SK-N-SH treated with all-trans-retinoic acid at 6 μM for 48 hours (cell line): Measurements from ENCODE around the gene CLEC4F.

ENCODE experiments used
- BACH2 ChIP-seq: fragments of 250-450 bp; sonication (Bioruptor Pico); IDR thresholded peaks from 2 replicates; pipeline ENCODE4 v1.9.0; 2021; ENCODE audit warnings: mild to moderate bottlenecking, borderline replicate concordance
- ISL1 ChIP-seq: fragments of 250-450 bp; sonication (Bioruptor Pico); IDR thresholded peaks from 2 replicates; pipeline ENCODE4 v2.1.2; 2022; ENCODE audit warnings: mild to moderate bottlenecking, moderate library complexity
- RARB ChIP-seq: fragments of 250-450 bp; sonication (Bioruptor Pico); IDR thresholded peaks from 2 replicates; pipeline ENCODE4 v1.8.0; 2021; ENCODE audit warnings: mild to moderate bottlenecking, moderate library complexity
- ZFP3 ChIP-seq: fragments of 250-450 bp; sonication (Bioruptor Pico); IDR thresholded peaks from 2 replicates; pipeline ENCODE4 v1.5.0; 2020; ENCODE audit warnings: mild to moderate bottlenecking, moderate library complexity
- ZFP30 ChIP-seq: fragments of 450-650 bp; formaldehyde crosslinking; IDR thresholded peaks from 2 replicates; pipeline ENCODE4 v1.5.0; 2022; ENCODE audit warnings: mild to moderate bottlenecking, moderate library complexity
- ZNF565 ChIP-seq: fragments of 450-650 bp; formaldehyde crosslinking; conservative IDR thresholded peaks from 2 replicates; pipeline ENCODE4 v1.5.0; 2020; ENCODE audit warnings: low read depth, mild to moderate bottlenecking, moderate library complexity
- ZNF70 ChIP-seq: fragments of 450-650 bp; formaldehyde crosslinking; IDR thresholded peaks from 2 replicates; pipeline ENCODE4 v1.5.0; 2020; ENCODE audit warnings: mild to moderate bottlenecking, moderate library complexity
- TF ChIP-seq, protein P1 (sequence below): fragments of 250-450 bp; sonication (Bioruptor Pico); IDR thresholded peaks from 2 replicates; pipeline ENCODE4 v1.8.0; 2021; ENCODE audit warnings: low read depth, mild to moderate bottlenecking, moderate library complexity, borderline replicate concordance
- TF ChIP-seq, protein P2 (sequence below): fragments of 250-450 bp; sonication (Bioruptor Pico); IDR thresholded peaks from 2 replicates; pipeline ENCODE4 v1.5.1; 2020; ENCODE audit warnings: low read depth, mild to moderate bottlenecking, moderate library complexity
- TF ChIP-seq, protein P3 (sequence below): fragments of 250-450 bp; sonication (Bioruptor Pico); IDR thresholded peaks from 2 replicates; pipeline ENCODE4 v1.5.1; 2021; ENCODE audit warnings: mild to moderate bottlenecking, moderate library complexity
- TF ChIP-seq, protein P4 (sequence below): fragments of 250-450 bp; sonication (Bioruptor Pico); IDR thresholded peaks from 2 replicates; pipeline ENCODE4 v1.8.0; 2020; ENCODE audit warnings: mild to moderate bottlenecking, moderate library complexity, borderline replicate concordance
- TF ChIP-seq, protein P5 (sequence below): fragments of 250-450 bp; sonication (Bioruptor Pico); IDR thresholded peaks from 2 replicates; pipeline ENCODE4 v1.5.0; 2020; ENCODE audit warnings: mild to moderate bottlenecking, moderate library complexity

DNA sequence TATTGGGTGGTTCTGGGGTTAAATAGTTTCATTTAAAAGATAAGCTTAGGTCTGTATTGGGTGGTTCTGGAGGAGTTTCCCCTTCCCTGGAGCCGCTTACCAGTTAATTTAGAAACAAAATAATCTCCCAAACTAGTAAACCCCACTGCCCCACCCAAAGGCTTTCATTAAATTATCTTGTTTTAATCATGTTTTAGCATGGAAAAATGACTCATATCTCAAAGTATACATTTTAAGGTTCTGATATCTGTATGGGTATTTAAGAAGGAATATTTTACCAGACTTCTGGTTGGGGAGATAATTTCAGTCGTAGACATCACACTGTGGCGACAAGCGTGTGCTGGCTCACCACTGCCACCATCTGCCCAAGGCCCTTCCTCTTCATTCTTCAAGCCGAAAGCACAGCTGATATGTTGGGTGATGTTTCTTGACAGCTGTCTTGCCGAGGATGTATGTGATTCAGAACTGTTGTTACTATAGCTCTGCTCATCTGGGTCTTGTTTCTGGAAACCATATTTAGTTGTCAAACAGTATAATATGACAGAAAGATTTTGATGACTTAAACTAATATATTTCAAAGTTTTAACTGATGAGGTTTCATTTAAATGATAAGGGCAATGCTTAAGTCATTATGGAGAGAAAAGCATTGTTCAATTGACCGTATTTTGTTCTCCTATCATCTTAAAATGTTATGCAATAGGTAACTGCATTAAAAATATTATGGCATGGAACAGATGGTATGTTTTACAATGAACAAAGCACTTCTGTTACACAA, 35.1 kb downstream of the CLEC4F start:
- TF ChIP-seq ZFP30 (CRISPR knock-in tag) (no peak), ZNF565 (CRISPR knock-in tag) (no peak), ZNF70 (no peak), BACH2 (CRISPR knock-in tag) (no peak), RARB (CRISPR knock-in tag) (no peak), ISL1 (no peak), ZFP3 (CRISPR knock-in tag) (no peak)
- TF ChIP-seq, protein P1, sequence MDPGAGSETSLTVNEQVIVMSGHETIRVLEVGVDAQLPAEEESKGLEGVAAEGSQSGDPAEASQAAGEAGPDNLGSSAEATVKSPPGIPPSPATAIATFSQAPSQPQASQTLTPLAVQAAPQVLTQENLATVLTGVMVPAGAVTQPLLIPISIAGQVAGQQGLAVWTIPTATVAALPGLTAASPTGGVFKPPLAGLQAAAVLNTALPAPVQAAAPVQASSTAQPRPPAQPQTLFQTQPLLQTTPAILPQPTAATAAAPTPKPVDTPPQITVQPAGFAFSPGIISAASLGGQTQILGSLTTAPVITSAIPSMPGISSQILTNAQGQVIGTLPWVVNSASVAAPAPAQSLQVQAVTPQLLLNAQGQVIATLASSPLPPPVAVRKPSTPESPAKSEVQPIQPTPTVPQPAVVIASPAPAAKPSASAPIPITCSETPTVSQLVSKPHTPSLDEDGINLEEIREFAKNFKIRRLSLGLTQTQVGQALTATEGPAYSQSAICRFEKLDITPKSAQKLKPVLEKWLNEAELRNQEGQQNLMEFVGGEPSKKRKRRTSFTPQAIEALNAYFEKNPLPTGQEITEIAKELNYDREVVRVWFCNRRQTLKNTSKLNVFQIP (CRISPR knock-in tag) = no peak
- TF ChIP-seq, protein P2, sequence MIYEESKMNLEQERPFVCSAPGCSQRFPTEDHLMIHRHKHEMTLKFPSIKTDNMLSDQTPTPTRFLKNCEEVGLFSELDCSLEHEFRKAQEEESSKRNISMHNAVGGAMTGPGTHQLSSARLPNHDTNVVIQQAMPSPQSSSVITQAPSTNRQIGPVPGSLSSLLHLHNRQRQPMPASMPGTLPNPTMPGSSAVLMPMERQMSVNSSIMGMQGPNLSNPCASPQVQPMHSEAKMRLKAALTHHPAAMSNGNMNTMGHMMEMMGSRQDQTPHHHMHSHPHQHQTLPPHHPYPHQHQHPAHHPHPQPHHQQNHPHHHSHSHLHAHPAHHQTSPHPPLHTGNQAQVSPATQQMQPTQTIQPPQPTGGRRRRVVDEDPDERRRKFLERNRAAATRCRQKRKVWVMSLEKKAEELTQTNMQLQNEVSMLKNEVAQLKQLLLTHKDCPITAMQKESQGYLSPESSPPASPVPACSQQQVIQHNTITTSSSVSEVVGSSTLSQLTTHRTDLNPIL (CRISPR knock-in tag) = no peak
- TF ChIP-seq, protein P3, sequence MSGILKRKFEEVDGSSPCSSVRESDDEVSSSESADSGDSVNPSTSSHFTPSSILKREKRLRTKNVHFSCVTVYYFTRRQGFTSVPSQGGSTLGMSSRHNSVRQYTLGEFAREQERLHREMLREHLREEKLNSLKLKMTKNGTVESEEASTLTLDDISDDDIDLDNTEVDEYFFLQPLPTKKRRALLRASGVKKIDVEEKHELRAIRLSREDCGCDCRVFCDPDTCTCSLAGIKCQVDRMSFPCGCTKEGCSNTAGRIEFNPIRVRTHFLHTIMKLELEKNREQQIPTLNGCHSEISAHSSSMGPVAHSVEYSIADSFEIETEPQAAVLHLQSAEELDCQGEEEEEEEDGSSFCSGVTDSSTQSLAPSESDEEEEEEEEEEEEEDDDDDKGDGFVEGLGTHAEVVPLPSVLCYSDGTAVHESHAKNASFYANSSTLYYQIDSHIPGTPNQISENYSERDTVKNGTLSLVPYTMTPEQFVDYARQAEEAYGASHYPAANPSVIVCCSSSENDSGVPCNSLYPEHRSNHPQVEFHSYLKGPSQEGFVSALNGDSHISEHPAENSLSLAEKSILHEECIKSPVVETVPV = no peak
- TF ChIP-seq, protein P4, sequence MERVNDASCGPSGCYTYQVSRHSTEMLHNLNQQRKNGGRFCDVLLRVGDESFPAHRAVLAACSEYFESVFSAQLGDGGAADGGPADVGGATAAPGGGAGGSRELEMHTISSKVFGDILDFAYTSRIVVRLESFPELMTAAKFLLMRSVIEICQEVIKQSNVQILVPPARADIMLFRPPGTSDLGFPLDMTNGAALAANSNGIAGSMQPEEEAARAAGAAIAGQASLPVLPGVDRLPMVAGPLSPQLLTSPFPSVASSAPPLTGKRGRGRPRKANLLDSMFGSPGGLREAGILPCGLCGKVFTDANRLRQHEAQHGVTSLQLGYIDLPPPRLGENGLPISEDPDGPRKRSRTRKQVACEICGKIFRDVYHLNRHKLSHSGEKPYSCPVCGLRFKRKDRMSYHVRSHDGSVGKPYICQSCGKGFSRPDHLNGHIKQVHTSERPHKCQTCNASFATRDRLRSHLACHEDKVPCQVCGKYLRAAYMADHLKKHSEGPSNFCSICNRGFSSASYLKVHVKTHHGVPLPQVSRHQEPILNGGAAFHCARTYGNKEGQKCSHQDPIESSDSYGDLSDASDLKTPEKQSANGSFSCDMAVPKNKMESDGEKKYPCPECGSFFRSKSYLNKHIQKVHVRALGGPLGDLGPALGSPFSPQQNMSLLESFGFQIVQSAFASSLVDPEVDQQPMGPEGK (CRISPR knock-in tag) = no peak
- TF ChIP-seq, protein P5, sequence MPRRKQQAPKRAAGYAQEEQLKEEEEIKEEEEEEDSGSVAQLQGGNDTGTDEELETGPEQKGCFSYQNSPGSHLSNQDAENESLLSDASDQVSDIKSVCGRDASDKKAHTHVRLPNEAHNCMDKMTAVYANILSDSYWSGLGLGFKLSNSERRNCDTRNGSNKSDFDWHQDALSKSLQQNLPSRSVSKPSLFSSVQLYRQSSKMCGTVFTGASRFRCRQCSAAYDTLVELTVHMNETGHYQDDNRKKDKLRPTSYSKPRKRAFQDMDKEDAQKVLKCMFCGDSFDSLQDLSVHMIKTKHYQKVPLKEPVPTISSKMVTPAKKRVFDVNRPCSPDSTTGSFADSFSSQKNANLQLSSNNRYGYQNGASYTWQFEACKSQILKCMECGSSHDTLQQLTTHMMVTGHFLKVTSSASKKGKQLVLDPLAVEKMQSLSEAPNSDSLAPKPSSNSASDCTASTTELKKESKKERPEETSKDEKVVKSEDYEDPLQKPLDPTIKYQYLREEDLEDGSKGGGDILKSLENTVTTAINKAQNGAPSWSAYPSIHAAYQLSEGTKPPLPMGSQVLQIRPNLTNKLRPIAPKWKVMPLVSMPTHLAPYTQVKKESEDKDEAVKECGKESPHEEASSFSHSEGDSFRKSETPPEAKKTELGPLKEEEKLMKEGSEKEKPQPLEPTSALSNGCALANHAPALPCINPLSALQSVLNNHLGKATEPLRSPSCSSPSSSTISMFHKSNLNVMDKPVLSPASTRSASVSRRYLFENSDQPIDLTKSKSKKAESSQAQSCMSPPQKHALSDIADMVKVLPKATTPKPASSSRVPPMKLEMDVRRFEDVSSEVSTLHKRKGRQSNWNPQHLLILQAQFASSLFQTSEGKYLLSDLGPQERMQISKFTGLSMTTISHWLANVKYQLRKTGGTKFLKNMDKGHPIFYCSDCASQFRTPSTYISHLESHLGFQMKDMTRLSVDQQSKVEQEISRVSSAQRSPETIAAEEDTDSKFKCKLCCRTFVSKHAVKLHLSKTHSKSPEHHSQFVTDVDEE (CRISPR knock-in tag) = no peak
